CD14-positive monocyte (primary cell): ENCODE data around the gene HLA-DMB. TPM values are rescaled to one million over a fixed set of nuclear protein-coding genes. Genes with fewer than 3 reads are reported as not detected.
A peak's percentile ranks its signal among the peaks of the same experiment; 100 is the strongest.

ENCODE experiments used
- DNase-seq, 3 donors: peaks; one replicate each; pipeline ENCODE4 v3.0.0-alpha.2; 2011 to 2022
- H2AFZ ChIP-seq: 2 replicates; pipeline ENCODE4 v1.6.0; 2012; ENCODE audit warnings: mild to moderate bottlenecking, low read depth, low read length, inconsistent platforms; ENCODE audit not compliant: insufficient read depth, poor library complexity, severe bottlenecking
- H3K27ac ChIP-seq, 2 donors: 1 replicate in 1 of 2; 2 replicates in 1 of 2; pipeline ENCODE4 v1.5.1; 2012 to 2013; ENCODE audit warnings: low read length in 2 of 2, control low read depth in 1 of 2, inconsistent platforms in 1 of 2, low read depth in 1 of 2, mild to moderate bottlenecking in 1 of 2
- H3K27me3 ChIP-seq, 2 donors: one replicate each; pipeline versions ENCODE4 v1.6.0 to v1.6.1; 2011 to 2013; ENCODE audit warnings: low read length in 2 of 2; ENCODE audit not compliant: control insufficient read depth in 2 of 2, insufficient read depth in 2 of 2
- H3K36me3 ChIP-seq, 2 donors: replicated peaks in 1 of 2; 1 replicate in 1 of 2; 2 replicates in 1 of 2; pipeline versions ENCODE4 v1.5.1 to v1.6.1; 2012 to 2013; ENCODE audit warnings: low read length in 2 of 2, control low read depth in 1 of 2, inconsistent platforms in 1 of 2, mild to moderate bottlenecking in 1 of 2; ENCODE audit not compliant: insufficient read depth in 2 of 2, control insufficient read depth in 1 of 2
- H3K4me1 ChIP-seq, 2 donors: 1 replicate in 1 of 2; 2 replicates in 1 of 2; pipeline versions ENCODE4 v1.5.1 to v1.6.1; 2012 to 2013; ENCODE audit warnings: low read length in 2 of 2, control low read depth in 1 of 2, inconsistent platforms in 1 of 2, mild to moderate bottlenecking in 1 of 2, moderate library complexity in 1 of 2; ENCODE audit not compliant: insufficient read depth in 2 of 2, control insufficient read depth in 1 of 2
- H3K4me2 ChIP-seq: replicated peaks from 2 replicates; pipeline ENCODE3; 2012; ENCODE audit warnings: low read length, moderate library complexity, mild to moderate bottlenecking; ENCODE audit not compliant: poor library complexity, severe bottlenecking; ENCODE audit errors: extremely low read depth
- H3K4me3 ChIP-seq, 3 experiments: fragments of 200-600 bp in 1 of 3; sonication (generic) in 1 of 3; replicated peaks in 1 of 3; 1 replicate in 2 of 3; 2 replicates in 1 of 3; pipeline ENCODE4 v1.5.1; 2011 to 2013; ENCODE audit warnings: low read length in 3 of 3, mild to moderate bottlenecking in 3 of 3, control low read depth in 2 of 3, low read depth in 2 of 3, inconsistent platforms in 1 of 3, moderate library complexity in 1 of 3
- H3K79me2 ChIP-seq: 2 replicates; pipeline ENCODE4 v1.6.0; 2012; ENCODE audit warnings: mild to moderate bottlenecking, control low read depth, inconsistent platforms, low read length, moderate library complexity; ENCODE audit not compliant: insufficient read depth
- H3K9ac ChIP-seq: 2 replicates; pipeline ENCODE4 v1.6.0; 2017; ENCODE audit warnings: low read length, mild to moderate bottlenecking; ENCODE audit not compliant: insufficient read depth, poor library complexity, severe bottlenecking
- H3K9me3 ChIP-seq, 2 donors: replicated peaks in 1 of 2; 1 replicate in 1 of 2; 2 replicates in 1 of 2; pipeline versions ENCODE4 v1.5.1 to v1.6.1; 2012 to 2013; ENCODE audit warnings: low read length in 2 of 2, control low read depth in 1 of 2; ENCODE audit not compliant: control insufficient read depth in 1 of 2, insufficient read depth in 1 of 2
- H4K20me1 ChIP-seq: 2 replicates; pipeline ENCODE4 v1.6.0; 2012; ENCODE audit warnings: mild to moderate bottlenecking, low read length, control low read depth, moderate library complexity; ENCODE audit not compliant: insufficient read depth
- H3K27ac Mint-ChIP-seq, 7 donors: one replicate each; pipeline ENCODE4 v1.8.0; 2020; ENCODE audit warnings: mild to moderate bottlenecking in 7 of 7, mixed read lengths in 7 of 7, moderate library complexity in 6 of 7, inconsistent platforms in 2 of 7
- H3K27me3 Mint-ChIP-seq, 3 donors: one replicate each; pipeline ENCODE4 v1.8.0; 2021 to 2022; ENCODE audit warnings: low read depth in 3 of 3, mild to moderate bottlenecking in 3 of 3, mixed read lengths in 3 of 3, moderate library complexity in 3 of 3, inconsistent platforms in 1 of 3
- H3K36me3 Mint-ChIP-seq, 2 donors: one replicate each; pipeline ENCODE4 v1.8.0; 2020; ENCODE audit warnings: mixed read lengths in 2 of 2, inconsistent platforms in 1 of 2, mild to moderate bottlenecking in 1 of 2
- H3K4me1 Mint-ChIP-seq: one replicate; pipeline ENCODE4 v1.8.0; 2020; ENCODE audit warnings: mild to moderate bottlenecking, mixed read lengths
- H3K4me3 Mint-ChIP-seq, 2 donors: one replicate each; pipeline ENCODE4 v1.8.0; 2020; ENCODE audit warnings: mild to moderate bottlenecking in 2 of 2, mixed read lengths in 2 of 2, moderate library complexity in 1 of 2
- H3K9me3 Mint-ChIP-seq, 7 donors: one replicate each; pipeline ENCODE4 v1.8.0; 2020 to 2022; ENCODE audit warnings: mixed read lengths in 7 of 7, mild to moderate bottlenecking in 6 of 7, moderate library complexity in 6 of 7, inconsistent platforms in 2 of 7
- CTCF ChIP-seq: fragments of 200-600 bp; IDR thresholded peaks from one replicate; pipeline ENCODE4 v1.8.0; 2022; ENCODE audit warnings: antibody characterized with exemption, mild to moderate bottlenecking
- WGBS: methylation state at CpG from one replicate; pipeline ENCODE4 v1.1.5; 2013; ENCODE audit warnings: missing lambda C conversion rate; ENCODE audit not compliant: insufficient coverage; 5-methylcytosine and 5-hydroxymethylcytosine counted together
- intact Hi-C, 2 donors: fragments of 100-400 bp; cut with micrococcal nuclease; formaldehyde crosslinking; loops; one replicate each; pipeline versions ENCODE4 v1.15.0 to v1.15.1; 2023
- polyA minus RNA-seq: library from RNA; depleted of rRNA, polyadenylated mRNA; stranded (reverse); fragments of >200 nt; gene quantifications from 2 replicates; pipeline ENCODE4 v1.2.3, GENCODE V29; 2012
- polyA plus RNA-seq, 3 donors: library from polyadenylated mRNA; depleted of rRNA in 1 of 3; unstranded in 2 of 3; stranded (reverse) in 1 of 3; fragments of 300-500 nt in 2 of 3; fragments of >200 nt in 1 of 3; fragmentation: Illumina TruSeq in 2 of 3; gene quantifications; 1 replicate in 2 of 3; 2 replicates in 1 of 3; pipeline ENCODE4 v1.2.3, GENCODE V29; 2012 to 2021
- total RNA-seq, 12 experiments: library from RNA in 1 of 12; stranded (reverse) in 1 of 12; fragments of 120-200 nt in 1 of 12; gene quantifications; one replicate each; pipeline ENCODE4 v1.2.4 and lab custom pipeline; 2013 to 2026; ENCODE audit warnings: mixed read lengths in 6 of 12, inconsistent platforms in 1 of 12

Gene HLA-DMB
- total RNA-seq (2013): 604 TPM
- polyA plus RNA-seq (100 to 1,000 TPM; 510 to 924 (median 726) TPM), polyA minus RNA-seq (330 and 554 TPM in 2 replicates), total RNA-seq (lab: John Stamatoyannopoulos, UW) (12.0 to 214 (median 133) reads per million in 11 experiments)

- Histone ChIP-seq H3K9ac (peak within 1 kb of the TSS; percentile 67), H3K9me3 (no peaks in the 10 kb centered on the region), H3K4me2 (peak within 1 kb of the TSS; percentile 78), H3K36me3 (peaks cover 15 to 17% of the 10 kb centered on the region in 2 donors), H3K4me3 (peak within 1 kb of the TSS; percentile 83 to 97 (median 96)), H4K20me1 (peaks cover 11% of the 10 kb centered on the region), H2AFZ (peak within 1 kb of the TSS; percentile 66), H3K4me1 (peaks cover 89 to 95% of the 10 kb centered on the region in 2 donors), H3K79me2 (peaks cover 52% of the 10 kb centered on the region), H3K27ac (peak within 1 kb of the TSS; percentile 86 to 95), H3K27me3 (no peaks in the 10 kb centered on the region)
- Mint-ChIP-seq H3K27me3 (peaks cover 0 to 4% (median 3%) of the 10 kb centered on the region in 3 donors), H3K36me3 (peaks cover 32 to 35% of the 10 kb centered on the region in 2 donors), H3K4me3 (peak within 1 kb of the TSS; percentile 94 to 95), H3K4me1 (peaks cover 86% of the 10 kb centered on the region), H3K9me3 (peaks cover 0 to 1% (median 0%) of the 10 kb centered on the region in 7 donors), H3K27ac (peak within 1 kb of the TSS; percentile 98 to 99 (median 99))
- peak; percentile 77 to 95 (median 89) for DNase-seq
- intact Hi-C loops: no loop called here
- 0% methylated on average over 3 of the region's 9 CpGs for WGBS
- TF ChIP-seq CTCF: no peak
Measured at GRCh38 chr6:32940656-32941213, at the start of gene HLA-DMB. TSS of gene HLA-DMB (minus strand) at chr6:32941028. CDS start at chr6:32940807, 221 bp downstream.

GRCh38 chr6:32989368-32989767 is 48.5 kb upstream of the HLA-DMB start:
- Mint-ChIP-seq H3K27me3 (peaks cover 2 to 6% (median 4%) of the 10 kb centered on the region in 3 donors), H3K9me3 (no peaks in the 10 kb centered on the region), H3K36me3 (peaks cover 0 to 7% of the 10 kb centered on the region in 2 donors), H3K4me1 (peaks cover 13% of the 10 kb centered on the region), H3K4me3 (no peak overlapping the region), H3K27ac (no peak overlapping the region)
- Histone ChIP-seq H2AFZ (no peak overlapping the region), H3K9ac (no peak overlapping the region), H3K36me3 (no peaks in the 10 kb centered on the region), H3K27ac (no peak overlapping the region), H3K4me1 (no peaks in the 10 kb centered on the region), H3K27me3 (no peaks in the 10 kb centered on the region), H4K20me1 (peaks cover 4% of the 10 kb centered on the region), H3K4me3 (no peak overlapping the region), H3K9me3 (no peaks in the 10 kb centered on the region), H3K79me2 (no peaks in the 10 kb centered on the region), H3K4me2 (no peak overlapping the region)
- no CpG with 5 or more reads among the region's 1 CpG for WGBS
- intact Hi-C loops: no loop called here
- TF ChIP-seq CTCF: no peak
- no peak for DNase-seq
